ENCODE data around the gene B9D1.

- TF ChIP-seq CTCF (IDR thresholded peaks at IDR 0.05; ENCODE audit: low read length) (no peak), EZH2 (optimal IDR thresholded peaks at IDR 0.05; ENCODE audit: low read depth, low read length) (no peak), EZH2phosphoT487 (IDR thresholded peaks at IDR 0.05; ENCODE audit: low read length) (no peak)
Measured at GRCh38 chr17:19392303-19392702, 29.8 kb upstream of the B9D1 start.

All from MM.1S (cell line).